GM12872 (cell line): ENCODE measurements around the gene COL16A1.

ENCODE experiments used
- TF ChIP-seq, protein P1 (sequence below): IDR thresholded peaks from 3 replicates; pipeline ENCODE4 v1.5.1; 2011; ENCODE audit warnings: low read depth, mild to moderate bottlenecking, low read length, moderate library complexity; ENCODE audit not compliant: insufficient read depth

The COL16A1 gene

DNA sequence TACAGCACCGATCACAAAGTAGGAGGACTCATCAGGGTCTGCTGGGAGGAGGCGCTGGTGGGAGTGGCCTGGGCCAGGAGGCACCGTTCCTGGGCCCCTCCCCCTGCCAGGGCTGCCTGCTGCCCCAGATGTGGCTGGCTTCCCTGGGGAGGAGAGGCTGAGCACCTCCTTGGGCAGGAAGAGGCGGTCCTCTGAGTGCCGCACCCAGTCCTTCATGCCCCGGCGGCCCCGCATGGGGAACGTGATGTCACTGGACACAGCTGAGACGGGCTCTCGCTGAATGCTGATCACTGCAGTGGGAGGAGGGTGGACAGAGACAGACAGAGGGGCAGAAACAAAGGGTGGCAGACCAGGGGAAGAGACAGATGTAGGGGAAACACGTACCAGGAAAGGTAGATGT, 35.5 kb upstream of the COL16A1 start:
- TF ChIP-seq, protein P1, sequence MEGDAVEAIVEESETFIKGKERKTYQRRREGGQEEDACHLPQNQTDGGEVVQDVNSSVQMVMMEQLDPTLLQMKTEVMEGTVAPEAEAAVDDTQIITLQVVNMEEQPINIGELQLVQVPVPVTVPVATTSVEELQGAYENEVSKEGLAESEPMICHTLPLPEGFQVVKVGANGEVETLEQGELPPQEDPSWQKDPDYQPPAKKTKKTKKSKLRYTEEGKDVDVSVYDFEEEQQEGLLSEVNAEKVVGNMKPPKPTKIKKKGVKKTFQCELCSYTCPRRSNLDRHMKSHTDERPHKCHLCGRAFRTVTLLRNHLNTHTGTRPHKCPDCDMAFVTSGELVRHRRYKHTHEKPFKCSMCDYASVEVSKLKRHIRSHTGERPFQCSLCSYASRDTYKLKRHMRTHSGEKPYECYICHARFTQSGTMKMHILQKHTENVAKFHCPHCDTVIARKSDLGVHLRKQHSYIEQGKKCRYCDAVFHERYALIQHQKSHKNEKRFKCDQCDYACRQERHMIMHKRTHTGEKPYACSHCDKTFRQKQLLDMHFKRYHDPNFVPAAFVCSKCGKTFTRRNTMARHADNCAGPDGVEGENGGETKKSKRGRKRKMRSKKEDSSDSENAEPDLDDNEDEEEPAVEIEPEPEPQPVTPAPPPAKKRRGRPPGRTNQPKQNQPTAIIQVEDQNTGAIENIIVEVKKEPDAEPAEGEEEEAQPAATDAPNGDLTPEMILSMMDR = no peak

DNA sequence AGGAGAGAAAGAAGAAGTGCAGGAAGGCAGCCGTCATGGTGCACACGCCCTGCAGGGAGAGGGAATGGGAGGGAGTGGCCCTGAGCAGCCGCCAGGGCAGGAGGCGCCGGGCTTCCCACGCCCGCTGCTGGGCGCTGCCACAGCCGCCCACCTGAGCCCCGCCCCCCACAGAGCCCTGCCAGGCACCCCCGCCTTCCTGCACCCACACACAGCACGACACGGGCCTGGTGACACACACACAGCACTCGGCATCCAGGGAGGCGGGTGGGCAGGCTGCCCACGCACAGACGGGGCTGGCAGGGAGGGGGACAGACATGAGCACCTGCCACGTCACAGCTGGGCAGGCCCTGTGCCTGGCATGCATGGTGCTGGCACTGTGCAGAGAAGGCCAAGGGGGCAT, 32.9 kb upstream of the COL16A1 start:
- TF ChIP-seq, protein P1 = no peak

DNA sequence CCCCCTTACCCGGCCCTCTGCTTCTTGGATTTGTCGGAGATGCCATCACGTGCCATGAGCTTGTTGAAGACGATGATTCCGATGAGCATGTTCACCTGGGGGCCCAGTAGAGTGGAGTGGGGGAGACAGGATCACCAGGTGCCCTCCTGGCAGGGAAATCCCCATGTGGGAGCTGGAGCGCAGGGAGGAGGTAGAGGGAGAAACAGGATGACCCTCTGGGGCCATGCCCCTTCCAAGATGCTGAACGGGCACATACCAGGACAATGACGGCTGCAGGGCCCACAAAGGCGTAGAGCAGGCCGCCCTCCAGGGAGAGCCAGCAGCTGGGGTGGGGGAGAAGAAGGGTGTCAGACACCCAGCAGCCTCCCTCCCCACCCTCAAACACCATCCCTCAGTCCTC, 31.8 kb upstream of the COL16A1 start:
- TF ChIP-seq, protein P1 = no peak

DNA sequence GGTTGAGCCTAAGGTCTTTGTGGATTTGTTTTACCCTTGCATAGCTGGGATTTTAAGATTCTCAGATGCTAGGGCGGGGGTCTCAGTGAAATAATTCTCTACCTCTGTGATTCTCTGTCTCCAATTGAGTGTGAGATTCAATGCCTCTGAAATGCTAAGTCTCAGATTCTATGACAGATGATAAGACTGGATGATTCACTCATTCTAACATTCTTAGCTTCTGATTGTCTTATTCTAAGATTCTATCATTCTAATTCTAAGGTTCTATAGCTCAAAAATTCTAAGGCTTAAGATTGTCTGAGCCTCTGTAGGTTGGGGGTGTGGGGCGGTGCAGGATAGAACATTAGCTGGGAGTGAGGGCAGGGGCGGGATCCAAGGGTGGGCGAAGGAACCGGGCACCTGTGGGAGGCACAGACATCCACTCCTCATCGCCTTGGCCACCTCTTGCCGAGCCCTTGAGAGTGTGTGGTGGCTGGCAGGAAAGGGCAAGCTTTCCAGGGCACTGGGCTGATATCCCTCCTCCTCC, 30.8 kb upstream of the COL16A1 start:
- TF ChIP-seq, protein P1 = no peak

DNA sequence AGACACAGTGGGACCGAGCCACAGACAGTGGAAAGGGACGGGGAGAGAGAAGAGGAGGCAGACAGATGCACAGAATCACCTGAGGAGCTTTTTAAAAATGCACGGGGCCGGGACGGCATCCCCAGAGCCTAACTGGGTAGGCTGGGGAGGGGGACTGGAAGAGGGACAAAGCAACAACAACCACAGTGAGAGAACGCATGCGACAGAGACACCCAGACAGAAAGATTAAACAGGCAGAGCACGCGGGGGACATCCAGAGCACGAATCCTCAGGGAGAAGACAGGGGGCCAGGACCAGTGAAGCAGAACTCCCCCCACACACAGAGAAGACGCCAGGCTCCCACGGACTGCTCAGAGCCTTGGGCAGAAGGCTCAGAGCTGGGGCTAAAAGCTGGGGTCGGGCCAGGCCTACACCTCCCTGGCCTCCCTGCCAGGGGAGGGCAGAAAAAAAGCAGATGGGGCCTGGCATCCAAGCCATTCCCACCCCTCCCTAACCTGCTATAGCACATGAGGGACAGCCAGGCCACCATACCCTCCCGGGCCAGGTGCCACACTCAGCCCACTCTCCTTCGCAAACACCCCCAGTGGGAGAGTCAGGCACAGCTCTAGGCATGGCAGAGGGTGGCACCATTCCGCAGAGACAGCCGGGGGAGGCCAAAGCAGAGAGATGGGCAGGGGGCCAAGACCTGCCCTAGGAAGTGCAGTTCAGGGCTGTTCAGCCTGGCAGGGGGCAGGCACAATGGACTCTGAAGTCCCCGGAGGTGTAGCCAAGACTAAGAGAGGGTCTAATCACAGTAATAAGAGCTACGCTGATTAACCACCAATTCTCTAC, 29.8 kb upstream of the COL16A1 start:
- TF ChIP-seq, protein P1 = no peak

DNA sequence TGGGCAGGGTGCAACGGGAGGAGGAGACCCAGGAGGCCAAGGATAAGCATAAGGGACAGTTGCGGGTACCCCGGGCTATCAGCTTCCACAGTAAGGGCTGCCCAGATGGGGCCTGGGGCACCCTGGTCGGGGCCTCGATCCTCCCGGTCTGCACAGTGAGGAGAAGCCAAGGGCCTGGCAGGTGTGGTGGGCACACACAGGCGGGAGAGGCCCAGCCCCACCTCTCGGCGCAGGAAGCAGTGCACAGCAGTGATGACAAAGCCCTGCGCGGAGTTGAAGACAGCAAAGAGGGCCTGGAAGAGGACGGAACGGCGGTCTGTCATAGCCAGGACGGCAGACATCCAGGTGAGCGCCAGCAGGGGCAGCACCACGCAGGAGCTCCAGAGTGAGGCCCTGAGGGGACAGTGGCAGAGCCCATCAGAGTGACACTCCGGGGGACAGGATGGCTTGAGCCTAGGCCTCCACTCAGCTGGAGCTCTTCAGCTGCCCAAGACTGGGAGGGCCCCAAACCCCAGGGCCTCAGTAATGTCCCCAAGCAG, 29.0 kb upstream of the COL16A1 start:
- TF ChIP-seq, protein P1 = no peak

DNA sequence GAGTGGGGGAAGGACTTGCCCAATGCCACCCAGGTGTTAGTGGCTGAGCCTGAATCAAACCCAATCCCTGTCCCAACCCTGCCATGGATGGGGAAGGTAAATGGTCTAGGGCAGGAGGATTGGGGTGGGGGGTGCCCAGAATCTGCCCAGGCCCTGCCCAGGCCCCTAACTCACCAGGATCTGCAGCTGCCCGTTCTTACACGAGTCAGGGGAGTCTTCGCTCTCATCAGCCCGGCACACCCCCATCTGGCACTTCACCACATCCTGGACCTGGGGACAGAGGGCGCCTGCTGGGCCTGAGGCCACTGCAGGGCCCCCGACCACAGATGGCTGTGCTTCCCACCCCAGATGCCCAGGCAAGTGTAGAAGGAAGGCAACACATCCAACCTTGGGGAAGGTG, 28.5 kb upstream of the COL16A1 start:
- TF ChIP-seq, protein P1 = no peak
